Liver (tissue), 3 donors: ENCODE results near the gene EFNA2.

Experiments
- CTCF ChIP-seq: fragments of 150-350 bp; IDR thresholded peaks from 2 replicates; pipeline ENCODE4 v1.5.1; 2017; ENCODE audit warnings: improper control_type of control experiment, low read depth, low read length; ENCODE audit not compliant: missing input control
- EGR1 ChIP-seq, 2 donors: IDR thresholded peaks; 2 replicates each; pipeline ENCODE4 v1.6.1; 2016 to 2018; ENCODE audit warnings: antibody characterized with exemption in 2 of 2, low read depth in 2 of 2
- GABPA ChIP-seq, 2 donors: IDR thresholded peaks in 1 of 2; conservative IDR thresholded peaks in 1 of 2; 2 replicates each; pipeline ENCODE4 v1.6.1; 2016; ENCODE audit warnings: antibody characterized with exemption in 2 of 2, mild to moderate bottlenecking in 1 of 2, moderate library complexity in 1 of 2
- HNF4G ChIP-seq: IDR thresholded peaks from 2 replicates; pipeline ENCODE4 v1.6.1; 2016; ENCODE audit warnings: antibody characterized with exemption
- JUND ChIP-seq, 2 donors: IDR thresholded peaks; 2 replicates each; pipeline ENCODE4 v1.6.1; 2016; ENCODE audit warnings: antibody characterized with exemption in 2 of 2
- MAX ChIP-seq: IDR thresholded peaks from 2 replicates; pipeline ENCODE4 v1.6.1; 2016; ENCODE audit warnings: antibody characterized with exemption
- RAD21 ChIP-seq, 2 donors: IDR thresholded peaks; 2 replicates each; pipeline ENCODE4 v1.6.1; 2016; ENCODE audit warnings: antibody characterized with exemption in 2 of 2, mild to moderate bottlenecking in 2 of 2
- SP1 ChIP-seq: IDR thresholded peaks from 2 replicates; pipeline ENCODE4 v1.6.1; 2018; ENCODE audit warnings: antibody characterized with exemption, mild to moderate bottlenecking
- TAF1 ChIP-seq: conservative IDR thresholded peaks from 2 replicates; pipeline ENCODE4 v1.6.1; 2016; ENCODE audit warnings: antibody characterized with exemption, mild to moderate bottlenecking
- YY1 ChIP-seq: IDR thresholded peaks from 2 replicates; pipeline ENCODE4 v1.6.1; 2016; ENCODE audit warnings: antibody characterized with exemption, mild to moderate bottlenecking
- TF ChIP-seq, protein P1 (sequence below): IDR thresholded peaks from 2 replicates; pipeline ENCODE4 v1.6.1; 2016; ENCODE audit warnings: antibody characterized with exemption
- TF ChIP-seq, protein P2 (sequence below): IDR thresholded peaks from 2 replicates; pipeline ENCODE4 v1.6.1; 2016; ENCODE audit warnings: antibody characterized with exemption, mild to moderate bottlenecking
- TF ChIP-seq, protein P3 (sequence below): IDR thresholded peaks from 2 replicates; pipeline ENCODE4 v1.6.1; 2016; ENCODE audit warnings: antibody characterized with exemption
- donor health status: healthy.
- donor health status: healthy.

DNA sequence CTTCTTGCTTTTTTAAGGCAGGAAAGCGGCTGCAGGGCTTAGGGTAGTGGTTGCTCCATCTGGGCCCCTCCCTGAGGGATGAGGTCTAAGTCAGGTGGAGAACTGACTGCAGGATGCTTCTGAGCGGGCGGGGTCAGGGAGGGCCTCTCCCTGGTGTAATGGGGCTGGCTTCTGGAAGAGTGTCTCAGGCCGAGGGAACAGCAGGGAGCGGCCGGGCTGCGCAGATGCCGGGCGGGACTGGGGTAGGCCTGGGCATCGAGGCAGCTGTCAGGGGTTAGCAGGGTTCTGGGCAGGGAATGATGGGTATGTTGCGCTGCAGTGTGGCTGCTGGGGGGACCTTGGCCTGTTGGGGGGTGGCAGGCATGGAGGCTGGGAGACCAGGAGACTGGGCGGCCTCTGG lies 7.6 kb upstream of the EFNA2 start:
- TF ChIP-seq HNF4G, result no peak
- TF ChIP-seq CTCF, result no peak
- TF ChIP-seq, protein P1, sequence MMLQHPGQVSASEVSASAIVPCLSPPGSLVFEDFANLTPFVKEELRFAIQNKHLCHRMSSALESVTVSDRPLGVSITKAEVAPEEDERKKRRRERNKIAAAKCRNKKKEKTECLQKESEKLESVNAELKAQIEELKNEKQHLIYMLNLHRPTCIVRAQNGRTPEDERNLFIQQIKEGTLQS, result no peak
- TF ChIP-seq SP1, result no peak
- no peak for TF ChIP-seq RAD21 (IDR thresholded peaks at IDR 0.05)
- TF ChIP-seq JUND (IDR thresholded peaks at IDR 0.05), result no peak
- TF ChIP-seq YY1, result no peak
- TF ChIP-seq MAX, result no peak
- TF ChIP-seq, protein P2, sequence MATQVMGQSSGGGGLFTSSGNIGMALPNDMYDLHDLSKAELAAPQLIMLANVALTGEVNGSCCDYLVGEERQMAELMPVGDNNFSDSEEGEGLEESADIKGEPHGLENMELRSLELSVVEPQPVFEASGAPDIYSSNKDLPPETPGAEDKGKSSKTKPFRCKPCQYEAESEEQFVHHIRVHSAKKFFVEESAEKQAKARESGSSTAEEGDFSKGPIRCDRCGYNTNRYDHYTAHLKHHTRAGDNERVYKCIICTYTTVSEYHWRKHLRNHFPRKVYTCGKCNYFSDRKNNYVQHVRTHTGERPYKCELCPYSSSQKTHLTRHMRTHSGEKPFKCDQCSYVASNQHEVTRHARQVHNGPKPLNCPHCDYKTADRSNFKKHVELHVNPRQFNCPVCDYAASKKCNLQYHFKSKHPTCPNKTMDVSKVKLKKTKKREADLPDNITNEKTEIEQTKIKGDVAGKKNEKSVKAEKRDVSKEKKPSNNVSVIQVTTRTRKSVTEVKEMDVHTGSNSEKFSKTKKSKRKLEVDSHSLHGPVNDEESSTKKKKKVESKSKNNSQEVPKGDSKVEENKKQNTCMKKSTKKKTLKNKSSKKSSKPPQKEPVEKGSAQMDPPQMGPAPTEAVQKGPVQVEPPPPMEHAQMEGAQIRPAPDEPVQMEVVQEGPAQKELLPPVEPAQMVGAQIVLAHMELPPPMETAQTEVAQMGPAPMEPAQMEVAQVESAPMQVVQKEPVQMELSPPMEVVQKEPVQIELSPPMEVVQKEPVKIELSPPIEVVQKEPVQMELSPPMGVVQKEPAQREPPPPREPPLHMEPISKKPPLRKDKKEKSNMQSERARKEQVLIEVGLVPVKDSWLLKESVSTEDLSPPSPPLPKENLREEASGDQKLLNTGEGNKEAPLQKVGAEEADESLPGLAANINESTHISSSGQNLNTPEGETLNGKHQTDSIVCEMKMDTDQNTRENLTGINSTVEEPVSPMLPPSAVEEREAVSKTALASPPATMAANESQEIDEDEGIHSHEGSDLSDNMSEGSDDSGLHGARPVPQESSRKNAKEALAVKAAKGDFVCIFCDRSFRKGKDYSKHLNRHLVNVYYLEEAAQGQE, result no peak
- TF ChIP-seq, protein P3, sequence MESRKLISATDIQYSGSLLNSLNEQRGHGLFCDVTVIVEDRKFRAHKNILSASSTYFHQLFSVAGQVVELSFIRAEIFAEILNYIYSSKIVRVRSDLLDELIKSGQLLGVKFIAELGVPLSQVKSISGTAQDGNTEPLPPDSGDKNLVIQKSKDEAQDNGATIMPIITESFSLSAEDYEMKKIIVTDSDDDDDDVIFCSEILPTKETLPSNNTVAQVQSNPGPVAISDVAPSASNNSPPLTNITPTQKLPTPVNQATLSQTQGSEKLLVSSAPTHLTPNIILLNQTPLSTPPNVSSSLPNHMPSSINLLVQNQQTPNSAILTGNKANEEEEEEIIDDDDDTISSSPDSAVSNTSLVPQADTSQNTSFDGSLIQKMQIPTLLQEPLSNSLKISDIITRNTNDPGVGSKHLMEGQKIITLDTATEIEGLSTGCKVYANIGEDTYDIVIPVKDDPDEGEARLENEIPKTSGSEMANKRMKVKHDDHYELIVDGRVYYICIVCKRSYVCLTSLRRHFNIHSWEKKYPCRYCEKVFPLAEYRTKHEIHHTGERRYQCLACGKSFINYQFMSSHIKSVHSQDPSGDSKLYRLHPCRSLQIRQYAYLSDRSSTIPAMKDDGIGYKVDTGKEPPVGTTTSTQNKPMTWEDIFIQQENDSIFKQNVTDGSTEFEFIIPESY, result no peak
- no peak for TF ChIP-seq GABPA (IDR thresholded peaks at IDR 0.05 in 1 of 2, conservative IDR thresholded peaks at IDR 0.05 in 1 of 2)
- no peak for TF ChIP-seq TAF1
- TF ChIP-seq EGR1 (IDR thresholded peaks at IDR 0.05; ENCODE audit: low read depth in 2 of 2), result no peak
